ENCODE measurements around the gene SZRD1.
A peak's percentile ranks its signal among the peaks of the same experiment; 100 is the strongest.

The SZRD1 gene

GRCh38 chr1:16367968-16368890 lies 1.2 kb downstream of the SZRD1 start:
- DNase-seq: no peak

GRCh38 chr1:16369821-16370220 lies 2.8 kb downstream of the SZRD1 start:
- DNase-seq: no peak

GRCh38 chr1:16371725-16372124 lies 4.7 kb downstream of the SZRD1 start:
- peak; percentile 55 for DNase-seq

GRCh38 chr1:16372535-16373285 lies 5.7 kb downstream of the SZRD1 start:
- no peak for DNase-seq

- DNase-seq: no peak
Observed at GRCh38 chr1:16374266-16374665, 7.2 kb downstream of the SZRD1 start.

- DNase-seq: no peak
Observed at GRCh38 chr1:16375521-16376340, 8.7 kb downstream of the SZRD1 start.

GRCh38 chr1:16376971-16377370 lies 9.9 kb downstream of the SZRD1 start:
- no peak for DNase-seq

- DNase-seq: no peak
Observed at GRCh38 chr1:16378443-16378842, 11.4 kb downstream of the SZRD1 start.

GRCh38 chr1:16380868-16381267 lies 13.8 kb downstream of the SZRD1 start:
- no peak for DNase-seq

- DNase-seq: no peak
Observed at GRCh38 chr1:16383888-16384287, 16.8 kb downstream of the SZRD1 start.

- no peak for DNase-seq
Observed at GRCh38 chr1:16385659-16386453, 18.8 kb downstream of the SZRD1 start.

GRCh38 chr1:16386454-16387113 lies 19.5 kb downstream of the SZRD1 start:
- DNase-seq: peak; percentile 18

GRCh38 chr1:16387201-16388188 lies 20.5 kb downstream of the SZRD1 start:
- DNase-seq: peak; percentile 33

GRCh38 chr1:16391411-16391810 lies 24.4 kb downstream of the SZRD1 start:
- DNase-seq: no peak

- DNase-seq: no peak
Observed at GRCh38 chr1:16392740-16393569, 25.9 kb downstream of the SZRD1 start.

- DNase-seq: no peak
Observed at GRCh38 chr1:16393570-16394521, 26.8 kb downstream of the SZRD1 start.

- DNase-seq: no peak
Observed at GRCh38 chr1:16394977-16395376, 27.9 kb downstream of the SZRD1 start.

GRCh38 chr1:16396591-16396990 lies 29.5 kb downstream of the SZRD1 start:
- no peak for DNase-seq
